K562 (cell line): ENCODE results near the gene LBHD1. TPM values are rescaled to one million over a fixed set of nuclear protein-coding genes. Genes with fewer than 3 reads are reported as not detected.

ENCODE experiments used
- GATAD2A ChIP-seq: fragments of 450-650 bp; IDR thresholded peaks from 2 replicates; pipeline ENCODE4 v1.6.1; 2017
- HNRNPL ChIP-seq: fragments of 200-400 bp; formaldehyde crosslinking; IDR thresholded peaks from 2 replicates; pipeline ENCODE4 v1.6.1; 2017; ENCODE audit warnings: low read depth, mild to moderate bottlenecking, low read length
- NCOR1 ChIP-seq: fragments of 450-650 bp; IDR thresholded peaks from 2 replicates; pipeline ENCODE4 v1.6.1; 2016; ENCODE audit warnings: mild to moderate bottlenecking, moderate library complexity
- NR0B1 ChIP-seq: fragments of 450-650 bp; IDR thresholded peaks from one replicate; pipeline ENCODE4 v1.6.1; 2018; ENCODE audit warnings: mild to moderate bottlenecking, moderate library complexity; ENCODE audit not compliant: partially characterized antibody
- NR2C2 ChIP-seq, 2 experiments: fragments of 200-800 bp in 1 of 2; sonication (Bioruptor generic) in 1 of 2; sonication (generic) in 1 of 2; formaldehyde crosslinking in 1 of 2; IDR thresholded peaks; 2 replicates each; pipeline versions ENCODE4 v1.6.1 to v1.8.0; 2016 to 2022; ENCODE audit warnings: mild to moderate bottlenecking in 1 of 2, missing compliant biosample characterization in 1 of 2, missing genetic modification characterization in 1 of 2, missing genetic modification reagents in 1 of 2
- PCBP2 ChIP-seq: fragments of 200-400 bp; formaldehyde crosslinking; IDR thresholded peaks from 2 replicates; pipeline ENCODE4 v1.6.1; 2018; ENCODE audit warnings: low read length, low read depth, mild to moderate bottlenecking, moderate library complexity; ENCODE audit not compliant: poor library complexity, severe bottlenecking
- POLR3A ChIP-seq: IDR thresholded peaks from 2 replicates; pipeline ENCODE4 v1.6.1; 2011; ENCODE audit warnings: borderline replicate concordance, mild to moderate bottlenecking, moderate library complexity; ENCODE audit not compliant: insufficient read length, insufficient read depth; ENCODE audit errors: extremely low read depth
- PREB ChIP-seq: sonication (generic); formaldehyde crosslinking; IDR thresholded peaks from 2 replicates; pipeline ENCODE4 v1.8.1; 2023; ENCODE audit warnings: mild to moderate bottlenecking, missing genetic modification reagents
- RUNX1 ChIP-seq: sonication (generic); IDR thresholded peaks from 2 replicates; pipeline ENCODE4 v1.6.1; 2016; ENCODE audit warnings: antibody characterized with exemption, low read depth
- SP2 ChIP-seq: IDR thresholded peaks from 2 replicates; pipeline ENCODE4 v1.6.1; 2011; ENCODE audit warnings: mild to moderate bottlenecking, low read depth, low read length, moderate library complexity; ENCODE audit not compliant: poor library complexity, severe bottlenecking; ENCODE audit errors: extremely low read depth
- SREBF1 ChIP-seq: fragments of 150-350 bp; IDR thresholded peaks from 2 replicates; pipeline ENCODE4 v1.6.1; 2014; ENCODE audit warnings: antibody characterized with exemption, low read depth, low read length, borderline replicate concordance
- THRAP3 ChIP-seq: fragments of 450-650 bp; IDR thresholded peaks from 2 replicates; pipeline ENCODE4 v1.6.1; 2016; ENCODE audit warnings: mild to moderate bottlenecking, inconsistent platforms, borderline replicate concordance
- UBTF ChIP-seq, 2 experiments: IDR thresholded peaks; 2 replicates each; pipeline ENCODE4 v1.6.1; 2012; ENCODE audit warnings: improper control_type of control experiment in 2 of 2, low read depth in 2 of 2, low read length in 2 of 2, borderline replicate concordance in 1 of 2
- ZC3H11A ChIP-seq: IDR thresholded peaks from 2 replicates; pipeline ENCODE4 v1.6.1; 2012; ENCODE audit warnings: low read depth, low read length, improper control_type of control experiment
- ZNF274 ChIP-seq: IDR thresholded peaks from 2 replicates; pipeline ENCODE4 v1.6.1; 2011; ENCODE audit warnings: low read depth, mild to moderate bottlenecking, low read length, moderate library complexity, borderline replicate concordance
- ZNF277 ChIP-seq: fragments of 250-450 bp; sonication (Bioruptor Pico); IDR thresholded peaks from 2 replicates; pipeline ENCODE4 v1.8.0; 2022; ENCODE audit warnings: inconsistent platforms, mild to moderate bottlenecking, moderate library complexity, borderline replicate concordance
- ZNF408 ChIP-seq: fragments of 250-450 bp; sonication (Bioruptor Pico); IDR thresholded peaks from 2 replicates; pipeline ENCODE4 v1.4.0; 2020; ENCODE audit warnings: low read depth, mild to moderate bottlenecking, moderate library complexity
- ZNF830 ChIP-seq: fragments of 250-450 bp; sonication (Bioruptor Pico); IDR thresholded peaks from 2 replicates; pipeline ENCODE4 v1.5.0; 2021; ENCODE audit warnings: mild to moderate bottlenecking
- polyA plus RNA-seq, 8 experiments: library from polyadenylated mRNA; depleted of rRNA in 4 of 8; stranded (reverse) in 5 of 8; unstranded in 3 of 8; fragments of >200 nt; fragmentation: Nextera tagmentation in 2 of 8; fragmentation: Illumina TruSeq in 1 of 8; extraction: Ambion mirVana in 2 of 8; extraction: Trizol in 1 of 8; gene quantifications; 2 replicates each; pipeline versions ENCODE4 v1.2.1 to v1.2.3, GENCODE V29; 2011 to 2014; ENCODE audit warnings: inconsistent platforms in 1 of 8, missing spikeins in 1 of 8
- total RNA-seq, 7 experiments: library from RNA; depleted of rRNA in 6 of 7; stranded (reverse); fragments of >200 nt in 6 of 7; fragmentation: Illumina TruSeq in 2 of 7; extraction: Trizol in 2 of 7; gene quantifications; 2 replicates each; pipeline versions ENCODE4 v1.2.1 to v1.2.3, GENCODE V29; 2011 to 2021; ENCODE audit warnings: low replicate concordance in 1 of 7
- TF ChIP-seq, protein P1 (sequence below): sonication (generic); formaldehyde crosslinking; IDR thresholded peaks from 2 replicates; pipeline ENCODE4 v1.8.1; 2022; ENCODE audit warnings: missing genetic modification reagents

Gene LBHD1
- total and polyA plus RNA-seq, 9 of the 15 experiments (the other 6 are each of a cell fraction or from before 2014, with no cell fraction given) = 2.6 to 28.0 (median 12.5) TPM

DNA sequence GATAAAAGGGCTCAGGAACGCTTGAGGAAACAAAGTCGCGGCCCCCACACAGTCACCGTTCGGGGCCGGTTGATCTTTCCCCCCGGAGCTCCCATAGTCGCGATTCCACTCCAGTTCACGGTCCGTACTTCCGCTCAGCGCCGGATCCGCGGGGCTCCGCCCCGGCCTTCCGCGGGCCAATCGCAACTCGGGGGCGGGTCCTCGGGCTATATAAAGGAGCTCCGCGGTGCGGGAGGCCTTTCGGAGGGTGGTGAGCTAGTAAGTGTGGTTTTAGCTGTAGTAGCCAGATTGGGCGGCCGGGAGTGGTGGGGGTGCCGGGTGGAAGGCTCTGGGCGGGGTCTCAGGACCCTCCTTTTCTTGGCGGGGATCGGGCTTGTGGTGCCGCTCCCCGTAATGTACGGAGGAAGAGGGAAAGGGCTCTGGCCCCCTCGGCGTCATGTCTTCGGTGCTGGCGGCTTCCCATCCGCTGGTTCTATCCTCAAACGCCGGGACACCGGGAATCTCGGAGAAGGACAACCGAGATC is 6.9 kb downstream of the LBHD1 start, which contains the start of the genes C11orf98 and CSKMT (continued):
- TF ChIP-seq UBTF (IDR thresholded peaks at IDR 0.05; ENCODE audit: borderline replicate concordance in 1 of 2, low read depth in 2 of 2, low read length in 2 of 2) (no peak), ZNF408 (CRISPR knock-in tag) (no peak), GATAD2A (no peak), PCBP2 (no peak), RUNX1 (no peak; the same call in 1 of the 2 replicates), SREBF1 (no peak), ZNF274 (no peak), HNRNPL (no peak), PREB (CRISPR knock-in tag) (no peak), ZC3H11A (no peak), NR2C2 (CRISPR knock-in tag; IDR thresholded peaks at IDR 0.05) (no peak), NR2C2 (tag; IDR thresholded peaks at IDR 0.05) (peak; percentile 53; the same call in 1 of the 2 replicates), THRAP3 (peak; percentile 60; the same call in 1 of the 2 replicates), ZNF277 (CRISPR knock-in tag) (no peak), NCOR1 (peak; percentile 75), NR0B1 (no peak), ZNF830 (CRISPR knock-in tag) (peak; percentile 95), SP2 (no peak), POLR3A (no peak)
- TF ChIP-seq, protein P1, sequence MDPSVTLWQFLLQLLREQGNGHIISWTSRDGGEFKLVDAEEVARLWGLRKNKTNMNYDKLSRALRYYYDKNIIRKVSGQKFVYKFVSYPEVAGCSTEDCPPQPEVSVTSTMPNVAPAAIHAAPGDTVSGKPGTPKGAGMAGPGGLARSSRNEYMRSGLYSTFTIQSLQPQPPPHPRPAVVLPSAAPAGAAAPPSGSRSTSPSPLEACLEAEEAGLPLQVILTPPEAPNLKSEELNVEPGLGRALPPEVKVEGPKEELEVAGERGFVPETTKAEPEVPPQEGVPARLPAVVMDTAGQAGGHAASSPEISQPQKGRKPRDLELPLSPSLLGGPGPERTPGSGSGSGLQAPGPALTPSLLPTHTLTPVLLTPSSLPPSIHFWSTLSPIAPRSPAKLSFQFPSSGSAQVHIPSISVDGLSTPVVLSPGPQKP (CRISPR knock-in tag) = no peak
